Kidney (tissue), 14 donors: ENCODE data around the gene CTNNAL1. TPM values are rescaled to one million over a fixed set of nuclear protein-coding genes. Genes with fewer than 3 reads are reported as not detected.

Source experiments
- DNase-seq, 5 donors: peaks; one replicate each; pipeline ENCODE4 v3.0.0-alpha.2; 2013 to 2020
- FAIRE-seq: peaks from 2 replicates; lab custom pipeline; 2012; peaks lifted over from hg19 to GRCh38; lab: Jason Lieb, UNC
- H3K27ac ChIP-seq, 2 donors: one replicate each; pipeline ENCODE4 v1.7.0; 2013; ENCODE audit warnings: low read depth in 2 of 2, low read length in 2 of 2, inconsistent platforms in 1 of 2
- H3K27me3 ChIP-seq: one replicate; pipeline ENCODE4 v1.7.1; 2013; ENCODE audit warnings: low read length, inconsistent platforms; ENCODE audit not compliant: control insufficient read depth, insufficient read depth
- H3K36me3 ChIP-seq, 3 donors: one replicate each; pipeline versions ENCODE4 v1.7.0 to v1.7.1; 2013; ENCODE audit warnings: low read length in 3 of 3, control low read depth in 1 of 3, inconsistent platforms in 1 of 3; ENCODE audit not compliant: insufficient read depth in 3 of 3, control insufficient read depth in 2 of 3
- H3K4me1 ChIP-seq, 3 donors: one replicate each; pipeline versions ENCODE4 v1.7.0 to v1.7.1; 2013; ENCODE audit warnings: low read length in 3 of 3, inconsistent platforms in 1 of 3, low read depth in 1 of 3; ENCODE audit not compliant: control insufficient read depth in 2 of 3, insufficient read depth in 2 of 3
- H3K4me3 ChIP-seq, 3 donors: one replicate each; pipeline versions ENCODE4 v1.7.0 to v1.8.1; 2013; ENCODE audit warnings: low read length in 3 of 3, control low read depth in 1 of 3, inconsistent platforms in 1 of 3
- H3K9ac ChIP-seq, 3 donors: one replicate each; pipeline versions ENCODE4 v1.7.0 to v1.7.1; 2013; ENCODE audit warnings: low read length in 3 of 3, control low read depth in 1 of 3, inconsistent platforms in 1 of 3
- H3K9me3 ChIP-seq, 3 donors: one replicate each; pipeline versions ENCODE4 v1.7.0 to v1.7.1; 2013; ENCODE audit warnings: low read length in 3 of 3, control low read depth in 1 of 3, inconsistent platforms in 1 of 3; ENCODE audit not compliant: control insufficient read depth in 2 of 3, insufficient read depth in 1 of 3
- intact Hi-C: fragments of 100-400 bp; cut with DNase I; formaldehyde crosslinking; loops from one replicate; pipeline ENCODE4 v1.11.1; 2022
- polyA plus RNA-seq: library from polyadenylated mRNA; stranded (reverse); fragments of 350-450 nt; fragmentation: Illumina TruSeq; extraction: RNeasy Lipid Tissue Mini Kit (QIAGEN cat#74804); gene quantifications from one replicate; pipeline ENCODE4 v1.2.3, GENCODE V29; 2014; ENCODE audit warnings: low read depth, low replicate concordance; ENCODE audit not compliant: insufficient read depth
- total RNA-seq: library from RNA; stranded (reverse); fragmentation: NEBNext Ultra II Directional; extraction: Animal tissue kit (Norgen Biotek cat#: 25700); gene quantifications from one replicate; pipeline ENCODE4 v1.2.1, GENCODE V29; 2021
- TF ChIP-seq, protein P1 (sequence below): IDR thresholded peaks from 3 replicates; pipeline ENCODE4 v1.5.1; 2012; ENCODE audit warnings: mild to moderate bottlenecking, moderate library complexity, borderline replicate concordance; ENCODE audit not compliant: insufficient read depth; ENCODE audit errors: extremely low read depth
- donor health status: control.
- donor health status: control.
- donor health status: control.
- donor health status: control.
- donor health status: control.
- donor health status: DM: yes; HTN: yes; CAD: no.
- donor health status: Normal renal cell carcinoma (clear cell type).

The CTNNAL1 gene
- total and polyA plus RNA-seq, 2 donors from 2014 or later = 38.6 to 54.8 TPM

DNA sequence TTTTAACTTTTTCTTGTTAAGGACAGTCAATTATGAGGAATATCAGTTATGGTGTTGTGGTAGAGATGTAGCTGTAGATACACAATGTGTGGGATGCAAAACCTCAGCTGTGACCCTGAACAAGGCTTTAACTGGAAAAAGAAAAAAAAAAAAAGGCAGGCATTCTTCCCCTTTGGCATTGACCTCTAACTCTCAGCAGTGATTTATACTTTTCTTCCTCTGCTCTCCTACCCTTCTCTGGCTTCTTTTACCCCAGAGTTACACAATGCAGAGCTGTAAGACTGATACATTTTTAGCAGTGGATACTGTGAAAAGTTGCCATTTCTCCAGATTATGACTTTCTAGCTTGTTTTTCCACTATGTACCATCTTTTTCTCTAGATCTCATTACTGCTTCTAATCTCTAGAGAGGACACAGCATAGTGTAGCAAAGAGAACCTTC, 2.0 kb downstream of the CTNNAL1 start:
- peak in 2 of 5 donors; percentile 51 to 58 for DNase-seq
- H3K9ac ChIP-seq = peak overlapping the region in 1 of 3 donors; percentile 79

DNA sequence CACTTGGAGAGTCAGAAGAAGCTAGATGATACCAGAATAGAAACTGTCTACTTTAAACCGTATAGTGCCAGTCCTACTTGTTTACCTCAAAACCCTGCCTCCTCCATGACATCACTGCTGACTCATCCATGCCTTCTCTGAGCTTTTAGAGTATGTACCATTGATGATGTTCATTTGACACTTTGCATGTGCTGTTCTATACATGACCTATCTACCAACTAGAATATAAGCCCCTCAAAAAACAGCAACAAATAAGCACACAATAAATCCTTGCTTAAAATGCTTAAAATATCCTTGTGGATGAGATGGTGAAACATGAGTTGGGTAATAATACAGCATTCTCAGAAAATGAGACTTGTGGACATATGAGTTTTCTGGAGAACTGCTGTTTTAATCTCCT, 2.6 kb downstream of the CTNNAL1 start:
- TF ChIP-seq, protein P1, sequence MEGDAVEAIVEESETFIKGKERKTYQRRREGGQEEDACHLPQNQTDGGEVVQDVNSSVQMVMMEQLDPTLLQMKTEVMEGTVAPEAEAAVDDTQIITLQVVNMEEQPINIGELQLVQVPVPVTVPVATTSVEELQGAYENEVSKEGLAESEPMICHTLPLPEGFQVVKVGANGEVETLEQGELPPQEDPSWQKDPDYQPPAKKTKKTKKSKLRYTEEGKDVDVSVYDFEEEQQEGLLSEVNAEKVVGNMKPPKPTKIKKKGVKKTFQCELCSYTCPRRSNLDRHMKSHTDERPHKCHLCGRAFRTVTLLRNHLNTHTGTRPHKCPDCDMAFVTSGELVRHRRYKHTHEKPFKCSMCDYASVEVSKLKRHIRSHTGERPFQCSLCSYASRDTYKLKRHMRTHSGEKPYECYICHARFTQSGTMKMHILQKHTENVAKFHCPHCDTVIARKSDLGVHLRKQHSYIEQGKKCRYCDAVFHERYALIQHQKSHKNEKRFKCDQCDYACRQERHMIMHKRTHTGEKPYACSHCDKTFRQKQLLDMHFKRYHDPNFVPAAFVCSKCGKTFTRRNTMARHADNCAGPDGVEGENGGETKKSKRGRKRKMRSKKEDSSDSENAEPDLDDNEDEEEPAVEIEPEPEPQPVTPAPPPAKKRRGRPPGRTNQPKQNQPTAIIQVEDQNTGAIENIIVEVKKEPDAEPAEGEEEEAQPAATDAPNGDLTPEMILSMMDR = no peak
- Histone ChIP-seq H3K27me3 (no peaks in the 10 kb centered on the region), H3K4me1 (peaks cover 6 to 16% (median 14%) of the 10 kb centered on the region in 3 donors), H3K4me3 (peak overlapping the region in 2 of 3 donors; percentile 6 to 86), H3K27ac (peak overlapping the region in 1 of 2 donors; percentile 67), H3K9ac (no peak overlapping the region), H3K36me3 (no peaks in the 10 kb centered on the region), H3K9me3 (no peaks in the 10 kb centered on the region)
- intact Hi-C loops = no loop called here
- FAIRE-seq = no peak
- DNase-seq = peak in 2 of 5 donors; percentile 30 to 34

More for the DNA sequence above, 2.0 kb downstream of the CTNNAL1 start:
- intact Hi-C loops = no loop called here
- peak overlapping the region; percentile 13 to 67 for H3K27ac ChIP-seq
- TF ChIP-seq, protein P1 = no peak
- peak overlapping the region in 2 of 3 donors; percentile 62 to 86 for H3K4me3 ChIP-seq
- H3K36me3 ChIP-seq = no peaks in the 10 kb centered on the region
- H3K9me3 ChIP-seq = no peaks in the 10 kb centered on the region
- H3K4me1 ChIP-seq = peaks cover 6 to 19% (median 16%) of the 10 kb centered on the region in 3 donors
- FAIRE-seq = no peak
- no peaks in the 10 kb centered on the region for H3K27me3 ChIP-seq

DNA sequence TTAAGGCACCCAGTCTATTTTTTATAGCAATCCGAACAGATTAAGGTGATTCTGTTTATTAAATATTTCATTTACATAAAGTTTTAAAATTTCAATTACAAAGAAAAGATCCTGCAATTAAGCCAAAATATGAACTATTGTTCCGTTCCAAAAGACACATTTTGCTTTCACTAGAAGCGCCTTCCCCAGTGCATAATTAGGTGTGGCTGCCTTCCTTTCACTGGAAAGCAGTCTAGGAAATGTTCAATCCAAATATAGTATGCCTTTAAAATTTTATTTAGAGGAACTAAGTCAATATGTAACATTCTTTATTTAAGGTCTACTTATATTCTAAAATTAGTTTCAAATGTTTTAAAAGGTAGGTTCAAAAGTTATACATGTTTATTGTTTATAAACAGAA, 7.6 kb downstream of the CTNNAL1 start:
- DNase-seq (no peak), FAIRE-seq (no peak)
- intact Hi-C loops = no loop called here
- TF ChIP-seq, protein P1 = no peak
- Histone ChIP-seq H3K4me1 (no peaks in the 10 kb centered on the region), H3K27ac (no peak overlapping the region), H3K4me3 (no peak overlapping the region), H3K9ac (no peak overlapping the region), H3K9me3 (peaks cover 0 to 11% (median 0%) of the 10 kb centered on the region in 3 donors), H3K27me3 (no peaks in the 10 kb centered on the region), H3K36me3 (no peaks in the 10 kb centered on the region)

DNA sequence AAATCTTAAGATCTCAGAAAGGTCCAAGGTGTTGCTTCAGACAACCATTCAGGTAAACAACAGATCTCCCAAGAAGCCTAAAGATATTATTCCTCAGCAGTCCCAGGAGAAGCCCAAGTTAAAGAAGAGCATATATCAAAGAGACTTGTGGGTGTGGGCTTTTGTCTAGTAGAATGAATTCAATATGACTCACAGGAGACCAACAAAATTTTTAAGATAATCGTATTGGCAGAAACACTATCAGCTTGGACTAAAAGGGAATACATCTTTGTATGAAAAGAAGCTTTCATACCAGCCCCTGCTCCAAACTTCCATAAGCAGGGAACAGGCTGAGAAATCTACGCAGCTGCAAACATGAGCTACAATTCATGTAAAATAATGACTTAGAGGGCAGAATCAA, 10.2 kb downstream of the CTNNAL1 start:
- H3K27ac ChIP-seq = no peak overlapping the region
- no peak for DNase-seq
- no peaks in the 10 kb centered on the region for H3K4me1 ChIP-seq
- H3K36me3 ChIP-seq = no peaks in the 10 kb centered on the region
- H3K27me3 ChIP-seq = no peaks in the 10 kb centered on the region
- peaks cover 0 to 11% (median 0%) of the 10 kb centered on the region in 3 donors for H3K9me3 ChIP-seq
- TF ChIP-seq, protein P1 = no peak
- FAIRE-seq = no peak
- H3K9ac ChIP-seq = no peak overlapping the region
- intact Hi-C loops = no loop called here
- no peak overlapping the region for H3K4me3 ChIP-seq
